Mucosa of descending colon (tissue), 3 donors: ENCODE results near the gene IKZF3. TPM values are rescaled to one million over a fixed set of nuclear protein-coding genes. Genes with fewer than 3 reads are reported as not detected.
"Not testable (repeated sequence)": the region's sequence is repeated elsewhere in the genome, so short reads cannot be mapped to it uniquely, and the experiment has no call there.

Experiments used
- ATAC-seq: fragments of 200-7000 bp; cut with Tn5 transposase; one replicate; pipeline ENCODE4 v1.9.1; 2020; ENCODE audit warnings: mild to moderate bottlenecking, moderate library complexity
- DNase-seq, 3 donors: peaks; one replicate each; pipeline ENCODE4 v3.0.0-alpha.2; 2020
- H3K36me3 ChIP-seq: fragments of 200-600 bp; one replicate; pipeline ENCODE4 v1.8.0; 2021; ENCODE audit warnings: low read depth, mild to moderate bottlenecking
- H3K4me1 ChIP-seq: fragments of 200-600 bp; one replicate; pipeline ENCODE4 v1.8.0; 2021; ENCODE audit warnings: low read depth, mild to moderate bottlenecking
- H3K4me3 ChIP-seq: fragments of 200-600 bp; one replicate; pipeline ENCODE4 v1.8.0; 2021; ENCODE audit warnings: mild to moderate bottlenecking
- H3K9me3 ChIP-seq: fragments of 200-600 bp; one replicate; pipeline ENCODE4 v1.8.0; 2021; ENCODE audit warnings: mild to moderate bottlenecking
- intact Hi-C, 2 donors: fragments of 100-400 bp; cut with DNase I in 1 of 2; cut with micrococcal nuclease in 1 of 2; formaldehyde crosslinking; loops; one replicate each; pipeline versions ENCODE4 v1.11.0 to v1.11.1; 2022; cut with DNase I, micrococcal nuclease
- total RNA-seq, 3 donors: library from RNA; stranded (reverse); fragmentation: NEBNext Ultra II Directional in 2 of 3; extraction: Animal tissue kit (Norgen Biotek cat#: 25700) in 2 of 3; gene quantifications; one replicate each; pipeline versions ENCODE4 v1.2.1 to v1.2.4, GENCODE V29; 2021 to 2023
- TF ChIP-seq, protein P1 (sequence below): fragments of 200-600 bp; IDR thresholded peaks from one replicate; pipeline ENCODE4 v1.8.0; 2022; ENCODE audit warnings: antibody characterized with exemption, mild to moderate bottlenecking
- donor health status: DM: no; HTN: no; CAD: no; lungs with moderate emphysema.
- donor health status: DM: no; HTN: no; CAD: no.
- donor health status: DM: no; HTN: yes; CAD: no.

Gene IKZF3
- total RNA-seq, 3 donors from 2014 or later, result 3.5 to 5.3 (median 4.6) TPM

GRCh38 chr17:39751016-39751543, 113.0 kb downstream of the IKZF3 start:
- no peak for DNase-seq
- TF ChIP-seq, protein P1, sequence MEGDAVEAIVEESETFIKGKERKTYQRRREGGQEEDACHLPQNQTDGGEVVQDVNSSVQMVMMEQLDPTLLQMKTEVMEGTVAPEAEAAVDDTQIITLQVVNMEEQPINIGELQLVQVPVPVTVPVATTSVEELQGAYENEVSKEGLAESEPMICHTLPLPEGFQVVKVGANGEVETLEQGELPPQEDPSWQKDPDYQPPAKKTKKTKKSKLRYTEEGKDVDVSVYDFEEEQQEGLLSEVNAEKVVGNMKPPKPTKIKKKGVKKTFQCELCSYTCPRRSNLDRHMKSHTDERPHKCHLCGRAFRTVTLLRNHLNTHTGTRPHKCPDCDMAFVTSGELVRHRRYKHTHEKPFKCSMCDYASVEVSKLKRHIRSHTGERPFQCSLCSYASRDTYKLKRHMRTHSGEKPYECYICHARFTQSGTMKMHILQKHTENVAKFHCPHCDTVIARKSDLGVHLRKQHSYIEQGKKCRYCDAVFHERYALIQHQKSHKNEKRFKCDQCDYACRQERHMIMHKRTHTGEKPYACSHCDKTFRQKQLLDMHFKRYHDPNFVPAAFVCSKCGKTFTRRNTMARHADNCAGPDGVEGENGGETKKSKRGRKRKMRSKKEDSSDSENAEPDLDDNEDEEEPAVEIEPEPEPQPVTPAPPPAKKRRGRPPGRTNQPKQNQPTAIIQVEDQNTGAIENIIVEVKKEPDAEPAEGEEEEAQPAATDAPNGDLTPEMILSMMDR, result no peak
- no peak for ATAC-seq
- intact Hi-C loops, result loop anchor here in 1 of 2 donors (10.0 kb wide), 1 partner anchor 126 kb away; the partner anchor contains the start of gene PPP1R1B
- Histone ChIP-seq H3K4me3 (no peak overlapping the region), H3K9me3 (no peaks in the 10 kb centered on the region), H3K36me3 (no peaks in the 10 kb centered on the region), H3K4me1 (peaks cover 15% of the 10 kb centered on the region)

- intact Hi-C loops, result loop anchor here in 1 of 2 donors (10.0 kb wide), 1 partner anchor 126 kb away; the partner anchor contains the start of gene PPP1R1B
- TF ChIP-seq, protein P1, result no peak
- DNase-seq, result no peak
- Histone ChIP-seq H3K4me1 (peaks cover 15% of the 10 kb centered on the region), H3K9me3 (no peaks in the 10 kb centered on the region), H3K4me3 (no peak overlapping the region), H3K36me3 (no peaks in the 10 kb centered on the region)
- ATAC-seq, result no peak
These were observed 113.7 kb downstream of the IKZF3 start for GRCh38 chr17:39750131-39751015.

DNA sequence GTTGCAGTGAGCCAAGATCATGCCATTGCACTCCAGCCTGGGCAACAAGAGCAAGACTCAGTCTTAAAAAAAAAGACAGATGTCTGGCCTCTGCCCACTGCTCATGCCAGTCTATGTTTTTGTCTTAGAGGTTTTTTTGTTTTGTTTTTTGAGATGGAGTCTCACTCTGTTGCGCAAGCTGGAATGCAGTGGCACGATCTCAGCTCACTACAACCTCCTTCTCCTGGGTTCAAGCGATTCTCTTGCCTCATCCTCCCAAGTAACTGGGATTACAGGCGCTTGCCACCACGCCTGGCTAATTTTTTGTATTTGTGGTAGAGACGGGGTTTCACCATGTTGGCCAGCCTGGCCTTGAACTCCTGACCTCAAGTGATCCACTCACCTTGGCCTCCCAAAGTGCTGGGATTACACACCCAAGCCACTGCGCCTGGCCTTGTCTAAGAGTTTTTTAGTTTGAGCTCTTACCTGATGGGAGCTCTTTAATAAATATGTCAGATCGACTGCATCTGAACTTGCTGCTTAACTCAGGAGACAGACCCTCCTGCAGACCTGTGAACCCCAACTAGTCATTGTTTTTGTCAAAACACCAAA, 115.6 kb downstream of the IKZF3 start:
- H3K9me3 ChIP-seq, H3K4me3 ChIP-seq, H3K36me3 ChIP-seq, ATAC-seq, DNase-seq, intact Hi-C loops: not testable (repeated sequence)
- peaks cover 10% of the 10 kb centered on the region for H3K4me1 ChIP-seq

GRCh38 chr17:39747745-39748144, 116.4 kb downstream of the IKZF3 start:
- intact Hi-C loops, result no loop called here
- Histone ChIP-seq H3K4me1 (peaks cover 4% of the 10 kb centered on the region), H3K9me3 (no peaks in the 10 kb centered on the region), H3K4me3 (no peak overlapping the region), H3K36me3 (no peaks in the 10 kb centered on the region)
- no peak for DNase-seq
- TF ChIP-seq, protein P1, result no peak
- no peak for ATAC-seq

DNA sequence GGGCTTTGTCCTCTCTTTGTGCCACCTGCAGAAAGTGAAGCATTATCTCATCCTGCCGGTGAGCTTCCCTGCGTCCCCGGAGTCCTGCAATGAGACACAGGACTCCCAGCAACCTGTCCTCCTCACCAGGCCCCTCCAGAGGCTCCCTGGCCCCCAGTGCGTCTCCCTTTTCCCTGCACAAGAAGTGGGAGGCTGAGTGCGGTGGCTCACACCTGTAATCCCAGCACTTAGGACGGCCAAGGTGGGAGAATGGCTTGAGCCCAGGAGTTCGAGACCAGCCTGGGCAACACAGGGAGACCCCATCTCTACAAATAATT, 118.0 kb downstream of the IKZF3 start:
- Histone ChIP-seq H3K36me3 (no peaks in the 10 kb centered on the region), H3K9me3 (no peaks in the 10 kb centered on the region), H3K4me3 (no peak overlapping the region), H3K4me1 (peaks cover 4% of the 10 kb centered on the region)
- intact Hi-C loops, result no loop called here
- DNase-seq (no peak), ATAC-seq (no peak)
- TF ChIP-seq, protein P1, result no peak
